HG03469 (cell line): Measurements from ENCODE around the gene ZCCHC14.
"Not testable (repeated sequence)": the region's sequence is repeated elsewhere in the genome, so short reads cannot be mapped to it uniquely, and the experiment has no call there.

Experiments
- ATAC-seq: cut with Tn5 transposase; IDR thresholded peaks from one replicate; pipeline ENCODE4 v1.9.1; 2021; ENCODE audit warnings: mild to moderate bottlenecking, moderate library complexity, moderate number of reproducible peaks; ENCODE audit not compliant: unreplicated experiment

ZCCHC14 gene

GRCh38 chr16:87525352-87525751, 32.5 kb upstream of the ZCCHC14 start:
- ATAC-seq: no peak

GRCh38 chr16:87524407-87524806, 31.6 kb upstream of the ZCCHC14 start:
- no peak for ATAC-seq

- not testable (repeated sequence) for ATAC-seq
Measured at GRCh38 chr16:87523605-87524004, 30.8 kb upstream of the ZCCHC14 start.

GRCh38 chr16:87521764-87522163, 28.9 kb upstream of the ZCCHC14 start:
- ATAC-seq: not testable (repeated sequence)

GRCh38 chr16:87519170-87519569, 26.3 kb upstream of the ZCCHC14 start:
- ATAC-seq: not testable (repeated sequence)

GRCh38 chr16:87518430-87519051, 25.7 kb upstream of the ZCCHC14 start:
- ATAC-seq: not testable (repeated sequence)

GRCh38 chr16:87517610-87518429, 25.0 kb upstream of the ZCCHC14 start:
- ATAC-seq: not testable (repeated sequence)

GRCh38 chr16:87516361-87516760, 23.5 kb upstream of the ZCCHC14 start:
- no peak for ATAC-seq

- no peak for ATAC-seq
Measured at GRCh38 chr16:87515475-87516330, 22.9 kb upstream of the ZCCHC14 start.

GRCh38 chr16:87509778-87510177, 17.0 kb upstream of the ZCCHC14 start:
- ATAC-seq: not testable (repeated sequence)

- no peak for ATAC-seq
Measured at GRCh38 chr16:87507351-87508069, 14.7 kb upstream of the ZCCHC14 start.

- no peak for ATAC-seq
Measured at GRCh38 chr16:87506423-87507350, 13.9 kb upstream of the ZCCHC14 start.

- no peak for ATAC-seq
Measured at GRCh38 chr16:87505834-87506233, 13.0 kb upstream of the ZCCHC14 start.

- ATAC-seq: not testable (repeated sequence)
Measured at GRCh38 chr16:87503232-87503937, 10.6 kb upstream of the ZCCHC14 start.

- ATAC-seq: no peak
Measured at GRCh38 chr16:87502308-87502969, 9.6 kb upstream of the ZCCHC14 start.

- no peak for ATAC-seq
Measured at GRCh38 chr16:87501117-87501516, 8.3 kb upstream of the ZCCHC14 start.

- no peak for ATAC-seq
Measured at GRCh38 chr16:87499189-87499486, 6.3 kb upstream of the ZCCHC14 start.

- no peak for ATAC-seq
Measured at GRCh38 chr16:87498324-87499188, 5.7 kb upstream of the ZCCHC14 start.
